Large intestine (tissue), 3 donors: ENCODE data around the gene UBE2J2. TPM values are rescaled to one million over a fixed set of nuclear protein-coding genes. Genes with fewer than 3 reads are reported as not detected.
A peak's percentile ranks its signal among the peaks of the same experiment; 100 is the strongest.

Experiments used
- DNase-seq, 2 donors: peaks; one replicate each; pipeline versions ENCODE4 v3.0.0 to v3.0.0-alpha.2; 2013
- H3K27ac ChIP-seq: one replicate; pipeline ENCODE4 v1.5.1; 2013; ENCODE audit warnings: low read length
- H3K27me3 ChIP-seq: 2 replicates; pipeline ENCODE4 v1.6.1; 2013; ENCODE audit warnings: low read length; ENCODE audit not compliant: control insufficient read depth, insufficient read depth
- H3K36me3 ChIP-seq: 2 replicates; pipeline ENCODE4 v1.6.1; 2013; ENCODE audit warnings: low read length; ENCODE audit not compliant: control insufficient read depth, insufficient read depth
- H3K4me1 ChIP-seq: one replicate; pipeline ENCODE4 v1.6.1; 2013; ENCODE audit warnings: low read length; ENCODE audit not compliant: control insufficient read depth, insufficient read depth
- H3K4me3 ChIP-seq: one replicate; pipeline ENCODE4 v1.5.1; 2013; ENCODE audit warnings: low read length
- H3K9me3 ChIP-seq: one replicate; pipeline ENCODE4 v1.6.1; 2013; ENCODE audit warnings: mild to moderate bottlenecking, low read depth, low read length, moderate library complexity; ENCODE audit not compliant: control insufficient read depth
- WGBS: methylation state at CpG from one replicate; pipeline ENCODE4 v1.1.5; 2013; ENCODE audit warnings: low lambda C conversion rate; ENCODE audit not compliant: insufficient coverage; 5-methylcytosine and 5-hydroxymethylcytosine counted together
- polyA plus RNA-seq: library from polyadenylated mRNA; unstranded; fragments of 120-200 nt; gene quantifications from one replicate; pipeline ENCODE4 v1.2.1, GENCODE V29; 2013

Gene UBE2J2
- polyA plus RNA-seq, 1 donor = 52.9 TPM

GRCh38 chr1:1239614-1240347 is 33.9 kb downstream of the UBE2J2 start:
- Histone ChIP-seq H3K27me3 (peaks cover 35% of the 10 kb centered on the region), H3K4me3 (no peak overlapping the region), H3K4me1 (peaks cover 36% of the 10 kb centered on the region), H3K36me3 (no peaks in the 10 kb centered on the region), H3K9me3 (peaks cover 11% of the 10 kb centered on the region), H3K27ac (no peak overlapping the region)
- no CpG with 5 or more reads among the region's 30 CpGs for WGBS
- DNase-seq = no peak

GRCh38 chr1:1239227-1239613 is 34.4 kb downstream of the UBE2J2 start:
- WGBS = no CpG with 5 or more reads among the region's 15 CpGs

GRCh38 chr1:1238702-1239178 is 34.9 kb downstream of the UBE2J2 start:
- no peak overlapping the region for H3K4me3 ChIP-seq
- peaks cover 12% of the 10 kb centered on the region for H3K9me3 ChIP-seq
- DNase-seq = no peak
- no CpG with 5 or more reads among the region's 19 CpGs for WGBS
- H3K4me1 ChIP-seq = peaks cover 39% of the 10 kb centered on the region
- H3K27ac ChIP-seq = no peak overlapping the region
- H3K36me3 ChIP-seq = peaks cover 8% of the 10 kb centered on the region
- H3K27me3 ChIP-seq = peaks cover 35% of the 10 kb centered on the region

More at GRCh38 chr1:1239227-1239613, 34.4 kb downstream of the UBE2J2 start:
- DNase-seq = no peak
- Histone ChIP-seq H3K4me1 (peaks cover 36% of the 10 kb centered on the region), H3K4me3 (no peak overlapping the region), H3K27ac (no peak overlapping the region), H3K27me3 (peaks cover 35% of the 10 kb centered on the region), H3K36me3 (peaks cover 3% of the 10 kb centered on the region), H3K9me3 (peaks cover 11% of the 10 kb centered on the region)

GRCh38 chr1:1237874-1238701 is 35.6 kb downstream of the UBE2J2 start:
- Histone ChIP-seq H3K36me3 (peaks cover 10% of the 10 kb centered on the region), H3K9me3 (peaks cover 19% of the 10 kb centered on the region), H3K4me3 (peak overlapping the region; percentile 0), H3K27me3 (peaks cover 35% of the 10 kb centered on the region), H3K4me1 (peaks cover 41% of the 10 kb centered on the region), H3K27ac (no peak overlapping the region)
- peak; percentile 76 to 82 for DNase-seq
- no CpG with 5 or more reads among the region's 48 CpGs for WGBS

GRCh38 chr1:1236945-1237873 is 36.4 kb downstream of the UBE2J2 start:
- Histone ChIP-seq H3K27ac (peak overlapping the region; percentile 12), H3K27me3 (peaks cover 35% of the 10 kb centered on the region), H3K4me3 (peak overlapping the region; percentile 0), H3K36me3 (peaks cover 10% of the 10 kb centered on the region), H3K9me3 (peaks cover 26% of the 10 kb centered on the region), H3K4me1 (peaks cover 44% of the 10 kb centered on the region)
- WGBS = no CpG with 5 or more reads among the region's 34 CpGs
- peak; percentile 20 to 51 for DNase-seq

GRCh38 chr1:1236176-1236763 is 37.4 kb downstream of the UBE2J2 start:
- no CpG with 5 or more reads among the region's 22 CpGs for WGBS
- Histone ChIP-seq H3K4me3 (no peak overlapping the region), H3K27ac (peak overlapping the region; percentile 8), H3K36me3 (peaks cover 10% of the 10 kb centered on the region), H3K9me3 (peaks cover 26% of the 10 kb centered on the region), H3K4me1 (peaks cover 44% of the 10 kb centered on the region), H3K27me3 (peaks cover 35% of the 10 kb centered on the region)
- DNase-seq = peak; percentile 18 to 54

GRCh38 chr1:1235016-1235744 is 38.5 kb downstream of the UBE2J2 start:
- peaks cover 49% of the 10 kb centered on the region for H3K4me1 ChIP-seq
- H3K27me3 ChIP-seq = peaks cover 30% of the 10 kb centered on the region
- H3K27ac ChIP-seq = no peak overlapping the region
- H3K36me3 ChIP-seq = peaks cover 11% of the 10 kb centered on the region
- no peak overlapping the region for H3K4me3 ChIP-seq
- H3K9me3 ChIP-seq = peaks cover 26% of the 10 kb centered on the region
- WGBS = no CpG with 5 or more reads among the region's 27 CpGs
- DNase-seq = no peak

GRCh38 chr1:1234180-1234808 is 39.4 kb downstream of the UBE2J2 start:
- Histone ChIP-seq H3K27ac (no peak overlapping the region), H3K36me3 (peaks cover 18% of the 10 kb centered on the region), H3K9me3 (peaks cover 19% of the 10 kb centered on the region), H3K4me3 (no peak overlapping the region), H3K27me3 (peaks cover 21% of the 10 kb centered on the region), H3K4me1 (peaks cover 45% of the 10 kb centered on the region)
- no peak for DNase-seq
- WGBS = no CpG with 5 or more reads among the region's 28 CpGs

GRCh38 chr1:1233567-1233892 is 40.1 kb downstream of the UBE2J2 start:
- Histone ChIP-seq H3K36me3 (peaks cover 22% of the 10 kb centered on the region), H3K4me3 (no peak overlapping the region), H3K27me3 (peaks cover 13% of the 10 kb centered on the region), H3K27ac (no peak overlapping the region), H3K4me1 (peaks cover 43% of the 10 kb centered on the region), H3K9me3 (peaks cover 21% of the 10 kb centered on the region)
- DNase-seq = no peak
- 100% methylated on average over 5 of the region's 15 CpGs for WGBS
